ENCODE measurements around the gene NRCAM.

The NRCAM gene

GRCh38 chr7:108324053-108325038, 131.9 kb downstream of the NRCAM start:
- ChIA-PET POLR2A (ENCODE audit: low non-redundant PET) (no interaction called here), CTCF (no interaction called here)
- no peak for DNase-seq (ENCODE audit: low spot score)
- TF ChIP-seq CTCF (conservative IDR thresholded peaks at IDR 0.05; ENCODE audit: low read depth) = no peak
- H3K27ac ChIP-seq = no peak overlapping the region

GRCh38 chr7:108322925-108323832, 133.1 kb downstream of the NRCAM start:
- ChIA-PET POLR2A (ENCODE audit: low non-redundant PET) (no interaction called here), CTCF (no interaction called here)
- DNase-seq (ENCODE audit: low spot score) = no peak
- no peak overlapping the region for H3K27ac ChIP-seq
- no peak for TF ChIP-seq CTCF (conservative IDR thresholded peaks at IDR 0.05; ENCODE audit: low read depth)

GRCh38 chr7:108322046-108322445, 134.2 kb downstream of the NRCAM start:
- POLR2A ChIA-PET (ENCODE audit: low non-redundant PET) = no interaction called here
- no peak for TF ChIP-seq CTCF (conservative IDR thresholded peaks at IDR 0.05; ENCODE audit: low read depth)
- no peak overlapping the region for H3K27ac ChIP-seq
- CTCF ChIA-PET = no interaction called here
- no peak for DNase-seq (ENCODE audit: low spot score)

- ChIA-PET CTCF (no interaction called here), POLR2A (ENCODE audit: low non-redundant PET) (no interaction called here)
- TF ChIP-seq CTCF (conservative IDR thresholded peaks at IDR 0.05; ENCODE audit: low read depth) = no peak
- no peak for DNase-seq (ENCODE audit: low spot score)
- H3K27ac ChIP-seq = no peak overlapping the region
These were observed 134.9 kb downstream of the NRCAM start for GRCh38 chr7:108321359-108321758.

- no peak for DNase-seq (ENCODE audit: low spot score)
- ChIA-PET CTCF (interaction anchor here (0.6 kb wide), 1 partner anchor 143 kb away, joined by 3 read pairs; no protein-coding TSS in a partner anchor), POLR2A (ENCODE audit: low non-redundant PET) (no interaction called here)
- TF ChIP-seq CTCF (conservative IDR thresholded peaks at IDR 0.05; ENCODE audit: low read depth) = no peak
- no peak overlapping the region for H3K27ac ChIP-seq
These were observed 139.5 kb downstream of the NRCAM start for GRCh38 chr7:108316708-108317107.

- ChIA-PET POLR2A (ENCODE audit: low non-redundant PET) (no interaction called here), CTCF (no interaction called here)
- H3K27ac ChIP-seq = no peak overlapping the region
- no peak for DNase-seq (ENCODE audit: low spot score)
- TF ChIP-seq CTCF (conservative IDR thresholded peaks at IDR 0.05; ENCODE audit: low read depth) = no peak
These were observed 141.7 kb downstream of the NRCAM start for GRCh38 chr7:108314551-108314950.

Data from RWPE1 (cell line).